Neuronal stem cell (in vitro differentiated cells): ENCODE measurements around the gene KCNK15.

ENCODE experiments used
- DNase-seq: peaks from one replicate; pipeline ENCODE4 v3.0.0-alpha.2; 2013; ENCODE audit warnings: low spot score
- H2AFZ ChIP-seq: one replicate; pipeline ENCODE4 v1.6.1; 2013; ENCODE audit warnings: mild to moderate bottlenecking, low read length, inconsistent platforms
- H2AK5ac ChIP-seq: 2 replicates; pipeline ENCODE4 v1.6.1; 2013; ENCODE audit warnings: low read depth, mild to moderate bottlenecking, inconsistent platforms, low read length, moderate library complexity, mixed read lengths
- H2BK120ac ChIP-seq: 2 replicates; pipeline ENCODE4 v1.6.1; 2013; ENCODE audit warnings: low read depth, mild to moderate bottlenecking, inconsistent platforms, low read length, moderate library complexity, mixed read lengths
- H2BK12ac ChIP-seq: one replicate; pipeline ENCODE4 v1.6.1; 2013; ENCODE audit warnings: low read length, inconsistent platforms
- H2BK15ac ChIP-seq: 2 replicates; pipeline ENCODE4 v1.6.1; 2013; ENCODE audit warnings: mild to moderate bottlenecking, low read length, inconsistent platforms, mixed read lengths
- H2BK5ac ChIP-seq: one replicate; pipeline ENCODE4 v1.6.1; 2013; ENCODE audit warnings: inconsistent platforms, mild to moderate bottlenecking, low read length, moderate library complexity
- H3K14ac ChIP-seq: one replicate; pipeline ENCODE4 v1.6.1; 2013; ENCODE audit warnings: low read length, inconsistent platforms
- H3K18ac ChIP-seq: 2 replicates; pipeline ENCODE4 v1.6.1; 2013; ENCODE audit warnings: low read length, inconsistent platforms
- H3K23ac ChIP-seq: 2 replicates; pipeline ENCODE4 v1.6.1; 2013; ENCODE audit warnings: low read depth, mild to moderate bottlenecking, mixed read lengths, low read length, inconsistent platforms; ENCODE audit not compliant: poor library complexity
- H3K27ac ChIP-seq: replicated peaks from 3 replicates; pipeline ENCODE4 v1.5.1; 2013; ENCODE audit warnings: low read length, inconsistent platforms
- H3K27me3 ChIP-seq, 3 experiments: 2 replicates each; pipeline ENCODE4 v1.6.1; 2013; ENCODE audit warnings: low read length in 3 of 3, mild to moderate bottlenecking in 2 of 3, inconsistent platforms in 1 of 3, low read depth in 1 of 3, mixed read lengths in 1 of 3, moderate library complexity in 1 of 3; ENCODE audit not compliant: control insufficient read depth in 3 of 3, insufficient read depth in 3 of 3
- H3K36me3 ChIP-seq, 2 donors: replicated peaks in 1 of 2; 2 replicates each; pipeline ENCODE4 v1.6.1; 2013; ENCODE audit warnings: low read length in 2 of 2; ENCODE audit not compliant: control insufficient read depth in 2 of 2, insufficient read depth in 2 of 2
- H3K4ac ChIP-seq: 2 replicates; pipeline ENCODE4 v1.6.1; 2013; ENCODE audit warnings: inconsistent platforms, mild to moderate bottlenecking, low read length, moderate library complexity
- H3K4me1 ChIP-seq, 2 donors: 1 replicate in 1 of 2; 2 replicates in 1 of 2; pipeline ENCODE4 v1.6.1; 2013; ENCODE audit warnings: low read length in 2 of 2, low read depth in 1 of 2; ENCODE audit not compliant: control insufficient read depth in 2 of 2, insufficient read depth in 1 of 2
- H3K4me2 ChIP-seq: one replicate; pipeline ENCODE4 v1.6.1; 2013; ENCODE audit warnings: mild to moderate bottlenecking, low read length, inconsistent platforms; ENCODE audit not compliant: insufficient read depth, poor library complexity, severe bottlenecking
- H3K4me3 ChIP-seq, 2 donors: 2 replicates each; pipeline ENCODE4 v1.5.1; 2013; ENCODE audit warnings: low read length in 2 of 2, mild to moderate bottlenecking in 2 of 2, inconsistent platforms in 1 of 2, moderate library complexity in 1 of 2
- H3K79me1 ChIP-seq: one replicate; pipeline ENCODE4 v1.6.1; 2013; ENCODE audit warnings: low read depth, mild to moderate bottlenecking, inconsistent platforms, low read length, moderate library complexity
- H3K9ac ChIP-seq: one replicate; pipeline ENCODE4 v1.6.1; 2013; ENCODE audit warnings: mild to moderate bottlenecking, low read depth, low read length, inconsistent platforms; ENCODE audit not compliant: poor library complexity
- H3K9me3 ChIP-seq, 2 donors: replicated peaks in 1 of 2; 2 replicates each; pipeline versions ENCODE3 to v1.6.1; 2013; ENCODE audit warnings: low read length in 2 of 2, mild to moderate bottlenecking in 2 of 2, inconsistent platforms in 1 of 2, low read depth in 1 of 2, mixed read lengths in 1 of 2, moderate library complexity in 1 of 2; ENCODE audit not compliant: control insufficient read depth in 2 of 2, insufficient read depth in 1 of 2
- H4K8ac ChIP-seq: one replicate; pipeline ENCODE4 v1.6.1; 2013; ENCODE audit warnings: low read depth, mild to moderate bottlenecking, inconsistent platforms, low read length, moderate library complexity
- H4K91ac ChIP-seq: one replicate; pipeline ENCODE4 v1.6.1; 2013; ENCODE audit warnings: low read length, low read depth, mild to moderate bottlenecking, inconsistent platforms; ENCODE audit not compliant: poor library complexity
- WGBS, 2 donors: extraction: QIAGEN DNeasy Blood & Tissue Kit; methylation state at CpG; one replicate each; pipeline ENCODE4 v1.1.7; 2013; ENCODE audit warnings: missing lambda C conversion rate in 2 of 2, mixed read lengths in 1 of 2; ENCODE audit not compliant: insufficient read length in 2 of 2, insufficient replicate concordance in 1 of 2; ENCODE audit errors: extremely low coverage in 2 of 2; 5-methylcytosine and 5-hydroxymethylcytosine counted together

KCNK15 gene

DNA sequence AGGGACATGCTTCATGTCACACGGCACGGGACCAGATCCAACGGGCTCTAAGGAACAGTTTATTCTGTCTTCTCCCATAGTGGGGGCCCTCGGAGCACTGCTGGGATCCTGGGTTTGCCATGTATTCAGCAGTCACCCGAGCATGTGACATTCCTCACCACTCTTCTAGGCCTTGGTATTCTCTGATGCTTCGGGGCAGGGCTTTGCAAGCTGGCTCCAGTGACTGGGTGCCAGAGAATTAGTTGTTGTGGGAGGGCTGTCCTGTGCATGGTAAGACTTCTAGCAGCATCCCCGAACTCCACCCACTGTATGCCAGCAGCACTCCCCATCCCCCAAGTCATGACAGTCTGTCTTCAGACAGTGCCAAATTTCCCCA, 25.1 kb upstream of the KCNK15 start:
- Histone ChIP-seq H3K4ac (peak overlapping the region; percentile 40), H3K27me3 (peaks cover 0 to 8% (median 0%) of the 10 kb centered on the region in 3 experiments), H3K4me1 (peaks cover 0 to 4% of the 10 kb centered on the region in 2 donors), H3K36me3 (no peaks in the 10 kb centered on the region), H3K4me3 (no peak overlapping the region), H2BK15ac (no peak overlapping the region), H3K79me1 (no peaks in the 10 kb centered on the region), H3K9me3 (no peaks in the 10 kb centered on the region), H3K9ac (no peak overlapping the region), H4K91ac (no peak overlapping the region), H3K4me2 (no peak overlapping the region), H3K27ac (no peak overlapping the region), H2AK5ac (no peak overlapping the region), H2BK5ac (no peak overlapping the region), H2AFZ (no peak overlapping the region), H3K14ac (no peak overlapping the region), H2BK120ac (no peak overlapping the region), H4K8ac (no peak overlapping the region), H3K23ac (no peak overlapping the region), H2BK12ac (no peak overlapping the region), H3K18ac (no peak overlapping the region)
- whole genome bisulfite sequencing, 2 donors = no CpG with 5 or more reads among the region's 7 CpGs
- no peak for DNase-seq

DNA sequence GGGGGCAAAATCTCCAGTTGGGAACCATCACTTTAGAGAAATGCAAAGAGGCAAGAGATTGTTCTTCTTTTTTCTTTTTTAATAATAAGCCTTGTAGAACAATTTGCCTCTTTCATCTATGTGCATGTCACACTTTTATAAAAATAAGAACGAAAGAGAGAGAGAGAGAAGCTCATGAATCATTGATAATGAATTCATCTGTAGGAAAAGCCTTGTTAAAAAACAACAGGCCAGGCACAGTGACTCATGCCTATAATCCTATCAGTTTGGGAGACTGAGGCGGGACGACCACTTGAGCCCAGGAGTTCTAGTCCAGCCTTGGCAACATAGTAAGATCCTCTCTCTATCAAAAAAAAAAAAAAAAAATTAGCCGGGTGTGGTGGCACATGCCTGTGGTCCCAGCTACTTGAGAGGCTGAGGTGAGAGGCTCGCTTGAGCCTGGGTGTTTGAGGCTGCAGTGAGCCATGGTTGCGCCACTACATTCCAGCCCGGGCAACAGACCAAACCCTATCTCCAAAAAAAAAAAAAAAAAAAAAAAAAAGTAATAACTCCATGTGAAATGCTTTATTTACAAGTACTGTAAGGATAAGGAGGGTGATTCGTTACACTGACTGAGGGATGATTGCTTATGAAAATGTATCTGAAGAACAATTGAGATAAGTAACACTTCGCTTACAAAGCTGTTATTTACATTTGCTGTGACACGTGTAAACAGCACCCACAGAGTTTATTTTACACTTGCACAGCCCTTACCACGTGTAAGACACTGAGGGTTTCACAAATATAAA, 24.5 kb upstream of the KCNK15 start:
- H3K27ac ChIP-seq = no peak overlapping the region

DNA sequence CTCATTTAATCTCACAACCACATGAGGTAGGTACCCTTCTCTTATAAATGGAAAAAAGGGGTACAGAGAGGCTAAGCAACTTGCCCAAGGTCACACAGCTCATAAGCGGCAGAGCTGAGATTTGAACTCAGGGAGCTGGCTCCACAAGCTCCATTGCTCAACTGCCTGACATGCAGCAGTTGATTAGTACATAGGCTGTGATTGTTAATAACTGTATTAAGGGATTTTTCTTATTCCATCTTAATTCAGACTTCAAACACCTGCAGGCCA, 23.9 kb upstream of the KCNK15 start:
- Histone ChIP-seq H2BK15ac (no peak overlapping the region), H3K36me3 (no peaks in the 10 kb centered on the region), H3K4ac (no peak overlapping the region)

More for the DNA sequence above, 24.5 kb upstream of the KCNK15 start:
- no peak overlapping the region for H2AFZ ChIP-seq
- no peak overlapping the region for H2AK5ac ChIP-seq
- H4K8ac ChIP-seq = no peak overlapping the region
- H3K4me1 ChIP-seq = peaks cover 0 to 4% of the 10 kb centered on the region in 2 donors
- no peaks in the 10 kb centered on the region for H3K79me1 ChIP-seq
- H3K23ac ChIP-seq = no peak overlapping the region
- WGBS, 2 donors = no CpG with 5 or more reads among the region's 11 CpGs
- no peak overlapping the region for H4K91ac ChIP-seq
- H3K14ac ChIP-seq = no peak overlapping the region
- no peaks in the 10 kb centered on the region for H3K36me3 ChIP-seq
- no peak overlapping the region for H2BK15ac ChIP-seq
- peaks cover 0 to 8% (median 0%) of the 10 kb centered on the region in 3 experiments for H3K27me3 ChIP-seq
- H3K4me2 ChIP-seq = no peak overlapping the region
- no peak overlapping the region for H3K4ac ChIP-seq
- no peak for DNase-seq
- H3K9me3 ChIP-seq = no peaks in the 10 kb centered on the region
- H3K18ac ChIP-seq = no peak overlapping the region
- H2BK120ac ChIP-seq = no peak overlapping the region
- no peak overlapping the region for H3K4me3 ChIP-seq
- no peak overlapping the region for H2BK5ac ChIP-seq
- no peak overlapping the region for H2BK12ac ChIP-seq
- no peak overlapping the region for H3K9ac ChIP-seq

DNA sequence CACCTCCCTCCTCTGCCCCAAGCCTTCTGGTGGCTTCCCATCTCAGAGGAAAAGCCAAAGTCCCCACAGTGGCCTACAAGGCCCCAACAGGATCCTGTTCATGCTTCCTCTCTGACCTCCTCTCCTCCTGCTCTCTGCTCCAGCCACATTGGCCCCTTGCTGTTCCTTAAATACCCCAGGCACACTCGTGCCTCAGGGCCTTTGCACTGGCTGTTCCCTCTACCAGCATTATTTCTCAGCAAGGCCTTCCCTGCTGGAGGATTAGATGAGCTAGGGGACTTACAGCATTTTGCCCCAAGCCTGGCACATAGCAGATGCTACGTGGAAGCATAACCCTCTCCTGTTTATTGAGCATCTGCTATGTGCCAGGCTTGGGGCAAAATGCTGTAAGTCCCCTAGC, 22.7 kb upstream of the KCNK15 start:
- DNase-seq = no peak
- H3K9ac ChIP-seq = no peak overlapping the region
- H3K9me3 ChIP-seq = no peaks in the 10 kb centered on the region
- H2BK5ac ChIP-seq = no peak overlapping the region
- WGBS, 2 donors = no CpG with 5 or more reads among the region's 2 CpGs
- no peak overlapping the region for H3K18ac ChIP-seq
- no peak overlapping the region for H3K27ac ChIP-seq
- H3K4ac ChIP-seq = no peak overlapping the region
- H2AK5ac ChIP-seq = no peak overlapping the region
- H3K36me3 ChIP-seq = no peaks in the 10 kb centered on the region
- H3K23ac ChIP-seq = no peak overlapping the region
- no peak overlapping the region for H3K4me3 ChIP-seq
- H4K91ac ChIP-seq = no peak overlapping the region
- no peak overlapping the region for H2BK120ac ChIP-seq
- peaks cover 0 to 2% of the 10 kb centered on the region in 2 donors for H3K4me1 ChIP-seq
- no peak overlapping the region for H3K4me2 ChIP-seq
- H2AFZ ChIP-seq = no peak overlapping the region
- no peak overlapping the region for H3K14ac ChIP-seq
- H3K27me3 ChIP-seq = peaks cover 0 to 8% (median 0%) of the 10 kb centered on the region in 3 experiments
- H4K8ac ChIP-seq = no peak overlapping the region
- no peak overlapping the region for H2BK15ac ChIP-seq
- H3K79me1 ChIP-seq = no peaks in the 10 kb centered on the region
- H2BK12ac ChIP-seq = no peak overlapping the region

More for the DNA sequence above, 23.9 kb upstream of the KCNK15 start:
- H3K79me1 ChIP-seq = no peaks in the 10 kb centered on the region
- no CpG with 5 or more reads among the region's 1 CpG for WGBS, 2 donors
- no peak overlapping the region for H3K27ac ChIP-seq
- H3K4me3 ChIP-seq = no peak overlapping the region
- no peak overlapping the region for H4K8ac ChIP-seq
- H3K18ac ChIP-seq = no peak overlapping the region
- no peak overlapping the region for H3K23ac ChIP-seq
- peaks cover 0 to 8% (median 0%) of the 10 kb centered on the region in 3 experiments for H3K27me3 ChIP-seq
- no peaks in the 10 kb centered on the region for H3K9me3 ChIP-seq
- H3K14ac ChIP-seq = no peak overlapping the region
- H2AK5ac ChIP-seq = no peak overlapping the region
- DNase-seq = no peak
- no peak overlapping the region for H2AFZ ChIP-seq
- no peak overlapping the region for H4K91ac ChIP-seq
- H3K9ac ChIP-seq = no peak overlapping the region
- H2BK120ac ChIP-seq = no peak overlapping the region
- H2BK12ac ChIP-seq = no peak overlapping the region
- no peak overlapping the region for H2BK5ac ChIP-seq
- H3K4me1 ChIP-seq = peaks cover 0 to 4% of the 10 kb centered on the region in 2 donors
- no peak overlapping the region for H3K4me2 ChIP-seq
